NCI-H1092 (cell line): ENCODE data around the gene SLC45A2.
"Not testable (repeated sequence)": the region's sequence is repeated elsewhere in the genome, so short reads cannot be mapped to it uniquely, and the experiment has no call there.

Experiments
- DNase-seq: peaks from one replicate; lab custom pipeline; 2025; lab: John Stamatoyannopoulos, UW

The SLC45A2 gene

GRCh38 chr5:33966805-33967204, 17.7 kb downstream of the SLC45A2 start:
- DNase-seq = no peak

- no peak for DNase-seq
Measured at GRCh38 chr5:33964132-33964700, 20.3 kb downstream of the SLC45A2 start.

- DNase-seq = no peak
Measured at GRCh38 chr5:33958176-33958575, 26.3 kb downstream of the SLC45A2 start.

GRCh38 chr5:33957577-33958150, 26.8 kb downstream of the SLC45A2 start:
- no peak for DNase-seq

- DNase-seq = not testable (repeated sequence)
Measured at GRCh38 chr5:33952175-33952574, 32.3 kb downstream of the SLC45A2 start.

- no peak for DNase-seq
Measured at GRCh38 chr5:33944543-33945132, 39.9 kb downstream of the SLC45A2 start.

GRCh38 chr5:33941090-33941489, 43.4 kb downstream of the SLC45A2 start:
- no peak for DNase-seq

GRCh38 chr5:33939556-33940262, 44.8 kb downstream of the SLC45A2 start:
- DNase-seq = no peak

- no peak for DNase-seq
Measured at GRCh38 chr5:33938881-33939280, 45.6 kb downstream of the SLC45A2 start.

GRCh38 chr5:33938507-33938796, 46.0 kb downstream of the SLC45A2 start:
- no peak for DNase-seq

GRCh38 chr5:33937707-33938506, 46.6 kb downstream of the SLC45A2 start:
- DNase-seq = no peak

- DNase-seq = no peak
Measured at GRCh38 chr5:33937017-33937706, 47.3 kb downstream of the SLC45A2 start.

- no peak for DNase-seq
Measured at GRCh38 chr5:33936381-33937016, 48.0 kb downstream of the SLC45A2 start, which contains the start of gene RXFP3. Gene RXFP3 (plus strand): TSS chr5:33936386. CDS start chr5:33936741, 355 bp downstream.

GRCh38 chr5:33936004-33936380, 48.5 kb downstream of the SLC45A2 start:
- DNase-seq = peak; percentile 63

GRCh38 chr5:33934176-33934575, 50.3 kb downstream of the SLC45A2 start:
- DNase-seq = no peak

GRCh38 chr5:33933723-33934169, 50.7 kb downstream of the SLC45A2 start:
- DNase-seq = no peak

GRCh38 chr5:33931136-33931535, 53.4 kb downstream of the SLC45A2 start:
- no peak for DNase-seq

GRCh38 chr5:33929925-33930690, 54.4 kb downstream of the SLC45A2 start:
- DNase-seq = no peak

- DNase-seq = no peak
Measured at GRCh38 chr5:33928283-33928682, 56.2 kb downstream of the SLC45A2 start.

- no peak for DNase-seq
Measured at GRCh38 chr5:33927685-33928084, 56.8 kb downstream of the SLC45A2 start.
